Ovary (tissue), 9 donors: Measurements from ENCODE around the gene PJA1. TPM values are rescaled to one million over a fixed set of nuclear protein-coding genes. Genes with fewer than 3 reads are reported as not detected.

Experiments used
- DNase-seq, 5 donors: peaks; one replicate each; pipeline ENCODE4 v3.0.0-alpha.2; 2019 to 2020
- H3K27ac ChIP-seq, 2 donors: fragments of 200-600 bp; one replicate each; pipeline versions ENCODE4 v1.5.1 to v1.8.0; 2019 to 2022
- H3K27me3 ChIP-seq: fragments of 200-600 bp; one replicate; pipeline ENCODE4 v1.8.0; 2022
- H3K36me3 ChIP-seq: fragments of 200-600 bp; sonication (generic); one replicate; pipeline ENCODE4 v1.5.1; 2019
- H3K4me1 ChIP-seq: one replicate; pipeline ENCODE4 v1.8.1; 2013; ENCODE audit warnings: mild to moderate bottlenecking, moderate library complexity; ENCODE audit not compliant: insufficient read depth
- H3K4me3 ChIP-seq: fragments of 200-600 bp; sonication (generic); one replicate; pipeline ENCODE4 v1.5.1; 2017
- H3K9me3 ChIP-seq, 2 donors: fragments of 200-600 bp in 1 of 2; sonication (generic) in 1 of 2; one replicate each; pipeline versions ENCODE4 v1.5.1 to v1.8.1; 2013 to 2019; ENCODE audit warnings: mild to moderate bottlenecking in 1 of 2, moderate library complexity in 1 of 2
- CTCF ChIP-seq, 3 donors: fragments of 450-650 bp in 2 of 3; fragments of 200-600 bp in 1 of 3; IDR thresholded peaks; one replicate each; pipeline versions ENCODE4 v1.5.1 to v1.8.0; 2016 to 2022; ENCODE audit warnings: antibody characterized with exemption in 3 of 3, mild to moderate bottlenecking in 1 of 3
- EP300 ChIP-seq: sonication (generic); formaldehyde crosslinking; IDR thresholded peaks from one replicate; pipeline ENCODE4 v1.6.1; 2017; ENCODE audit warnings: antibody characterized with exemption
- POLR2A ChIP-seq: fragments of 450-650 bp; IDR thresholded peaks from one replicate; pipeline ENCODE4 v1.6.1; 2017; ENCODE audit warnings: antibody characterized with exemption, mild to moderate bottlenecking, moderate library complexity
- WGBS, 3 donors: extraction: QIAGEN DNeasy Blood & Tissue Kit in 1 of 3; methylation state at CpG; one replicate each; pipeline versions ENCODE4 v1.1.5 to v1.1.7; 2013 to 2017; 5-methylcytosine and 5-hydroxymethylcytosine counted together
- intact Hi-C, 4 donors: fragments of 100-400 bp; cut with DNase I; formaldehyde crosslinking; loops; one replicate each; pipeline versions ENCODE4 v1.11.0 to v1.15.1; 2022 to 2023
- polyA plus RNA-seq, 2 donors: library from polyadenylated mRNA; stranded (reverse); fragments of 200-250 nt in 1 of 2; fragments of 350-450 nt in 1 of 2; fragmentation: Illumina TruSeq in 1 of 2; extraction: RNeasy Lipid Tissue Mini Kit (QIAGEN cat#74804) in 1 of 2; gene quantifications; one replicate each; pipeline ENCODE4 v1.2.3, GENCODE V29; 2013 to 2014
- total RNA-seq, 7 donors: library from RNA; depleted of rRNA in 2 of 7; stranded (reverse); fragments of >200 nt in 2 of 7; fragmentation: NEBNext Ultra II Directional in 3 of 7; extraction: Animal tissue kit (Norgen Biotek cat#: 25700) in 3 of 7; gene quantifications; one replicate each; pipeline versions ENCODE4 v1.1.0 to v1.2.4, GENCODE V29; 2016 to 2023
- donor health status: DM: no; HTN: no; CAD: no; lungs with moderate emphysema.
- donor health status: DM: no; HTN: no; CAD: no.
- donor health status: Bipolar disorder and iron deficiency.
- donor health status: DM: yes; HTN: yes; CAD: no.
- donor health status: DM: no; HTN: no; CAD: no.
- donor health status: DM: yes; HTN: yes; CAD: no.

PJA1 gene
- total and polyA plus RNA-seq, 9 donors = 17.2 to 68.0 (median 51.1) TPM

- Histone ChIP-seq H3K4me1 (no peaks in the 10 kb centered on the region), H3K9me3 (no peaks in the 10 kb centered on the region), H3K27me3 (no peaks in the 10 kb centered on the region), H3K27ac (no peak overlapping the region), H3K36me3 (no peaks in the 10 kb centered on the region), H3K4me3 (no peak overlapping the region)
- intact Hi-C loops = no loop called here
- TF ChIP-seq POLR2A (no peak), EP300 (no peak), CTCF (IDR thresholded peaks at IDR 0.05) (no peak)
- DNase-seq = no peak
- WGBS, 3 donors = 72 to 79% (median 77%) methylated on average over 1 of the region's 1 CpG
These were observed 21.4 kb upstream of the PJA1 start for GRCh38 chrX:69186651-69187050.

- Histone ChIP-seq H3K4me1 (no peaks in the 10 kb centered on the region), H3K27ac (no peak overlapping the region), H3K27me3 (no peaks in the 10 kb centered on the region), H3K36me3 (no peaks in the 10 kb centered on the region), H3K9me3 (no peaks in the 10 kb centered on the region), H3K4me3 (no peak overlapping the region)
- 39 to 70% (median 55%) methylated on average over 2 of the region's 2 CpGs for WGBS, 3 donors
- DNase-seq = no peak
- TF ChIP-seq CTCF (IDR thresholded peaks at IDR 0.05) (no peak), POLR2A (no peak), EP300 (no peak)
- intact Hi-C loops = no loop called here
These were observed 20.6 kb upstream of the PJA1 start for GRCh38 chrX:69185886-69186285.

GRCh38 chrX:69185141-69185540 is 19.9 kb upstream of the PJA1 start:
- intact Hi-C loops = no loop called here
- H3K27ac ChIP-seq = no peak overlapping the region
- no peak for DNase-seq
- H3K27me3 ChIP-seq = no peaks in the 10 kb centered on the region
- no peaks in the 10 kb centered on the region for H3K36me3 ChIP-seq
- H3K4me1 ChIP-seq = no peaks in the 10 kb centered on the region
- 83 to 89% (median 87%) methylated on average over 3 of the region's 3 CpGs for WGBS, 3 donors
- no peak overlapping the region for H3K4me3 ChIP-seq
- no peaks in the 10 kb centered on the region for H3K9me3 ChIP-seq
- TF ChIP-seq CTCF (IDR thresholded peaks at IDR 0.05) (no peak), EP300 (no peak), POLR2A (no peak)

GRCh38 chrX:69182818-69183380 is 17.6 kb upstream of the PJA1 start:
- Histone ChIP-seq H3K4me1 (no peaks in the 10 kb centered on the region), H3K27ac (no peak overlapping the region), H3K27me3 (no peaks in the 10 kb centered on the region), H3K4me3 (no peak overlapping the region), H3K36me3 (no peaks in the 10 kb centered on the region), H3K9me3 (no peaks in the 10 kb centered on the region)
- 49 to 59% (median 51%) methylated on average over 4 of the region's 4 CpGs for WGBS, 3 donors
- no peak for DNase-seq
- intact Hi-C loops = no loop called here
- no peak for TF ChIP-seq CTCF (IDR thresholded peaks at IDR 0.05)
- TF ChIP-seq EP300 = no peak
- no peak for TF ChIP-seq POLR2A
